ENCODE data around the gene PARVB. TPM values are rescaled to one million over a fixed set of nuclear protein-coding genes. Genes with fewer than 3 reads are reported as not detected.

The PARVB gene
- total and polyA plus RNA-seq, 10 of the 15 experiments (the other 5 are each of a cell fraction or from before 2014, with no cell fraction given): 5.2 to 264 (median 76.0) TPM

GRCh38 chr22:43996170-43996980 lies 27.7 kb upstream of the PARVB start:
- BruUV-seq (replicated peaks): no TSS peak
- intact Hi-C loops (cut with micrococcal nuclease; ENCODE audit: unreplicated experiment) (no loop called here), in situ Hi-C loops (cut with MboI) (loop anchor here (5.0 kb wide), 2 partner anchors 91 to 626 kb away; no protein-coding TSS in a partner anchor)
- no peaks in the 10 kb centered on the region for H4K20me1 ChIP-seq (ENCODE audit: control insufficient read depth, insufficient read depth)
- WGBS (ENCODE audit: insufficient coverage, insufficient replicate concordance, low lambda C conversion rate, missing lambda C conversion rate): 14% methylated on average over 45 of the region's 45 CpGs
- POLR2A ChIA-PET: interaction anchor here (0.7 to 4.3 kb wide), 3 partner anchors 24 to 32 kb away, joined by 3 to 23 read pairs (median 3); partner anchors contain the start of gene PARVB
- RAD21 ChIA-PET (ENCODE audit: unreplicated experiment): interaction anchor here (0.9 to 7.5 kb wide), 3 partner anchors 72 to 184 kb away, joined by 3 to 185 read pairs (median 6); partner anchors contain the start of gene PARVG
- H3K9me3 ChIP-seq (replicated peaks; ENCODE audit: control insufficient read depth, insufficient read depth, low read length): no peaks in the 10 kb centered on the region
- no peaks in the 10 kb centered on the region for H3K27me3 ChIP-seq (replicated peaks in 1 of 2; ENCODE audit: control insufficient read depth in 2 of 2, insufficient read depth in 2 of 2, low read length in 1 of 2)
- peak overlapping the region; percentile 78 for H3K27ac ChIP-seq (ENCODE audit: control insufficient read depth, insufficient read depth)
- peak; percentile 94 for ATAC-seq
- peak; percentile 94 for FAIRE-seq
- H2AFZ ChIP-seq (ENCODE audit: control insufficient read depth, low read depth, low read length): peak overlapping the region; percentile 48
- CTCF ChIA-PET: interaction anchor here (0.9 to 11.6 kb wide), 7 partner anchors 28 to 629 kb away, joined by 4 to 499 read pairs (median 5); partner anchors contain the start of gene PARVB
- peak overlapping the region; percentile 75 for H3K4me3 ChIP-seq
- SMC1A ChIA-PET (ENCODE audit: uncharacterized antibody, unreplicated experiment): interaction anchor here (0.9 to 5.1 kb wide), 4 partner anchors 13 to 88 kb away, joined by 3 to 282 read pairs (median 16); no protein-coding TSS in a partner anchor
- H3K36me3 ChIP-seq (ENCODE audit: control insufficient read depth in 2 of 2, insufficient read depth in 2 of 2, low read length in 1 of 2): peaks cover 12 to 20% of the 10 kb centered on the region in 2 experiments; a peak in 3 of 4 replicates
- peak overlapping the region; percentile 52 for H3K9ac ChIP-seq (ENCODE audit: control insufficient read depth, insufficient read depth, low read length)
- H3K79me2 ChIP-seq (ENCODE audit: control insufficient read depth, insufficient read depth, low read length): peaks cover 4% of the 10 kb centered on the region
- DNase-seq (ENCODE audit: low read depth, low spot score): peak; percentile 30
- H3K4me1 ChIP-seq (ENCODE audit: control insufficient read depth, insufficient read depth, low read length): peaks cover 15% of the 10 kb centered on the region
- peak overlapping the region; percentile 83 for H3K4me2 ChIP-seq (ENCODE audit: control insufficient read depth, insufficient read depth)
- TF ChIP-seq PBX3 (IDR thresholded peaks at IDR 0.05; ENCODE audit: insufficient replicate concordance, low read depth, low read length) (no peak), RAD51 (IDR thresholded peaks at IDR 0.05) (no peak), ATF7 (IDR thresholded peaks at IDR 0.05; ENCODE audit: low read depth) (no peak), PML (IDR thresholded peaks at IDR 0.05; ENCODE audit: low read length) (no peak), KAT2A (conservative IDR thresholded peaks at IDR 0.05; ENCODE audit: control insufficient read depth, low read depth, low read length) (no peak), GABPA (IDR thresholded peaks at IDR 0.05; ENCODE audit: low read depth) (0 out of 2 replicates have a peak, but pooled peaks have one; percentile 29), FOS (IDR thresholded peaks at IDR 0.05; ENCODE audit: borderline replicate concordance, extremely low read depth, insufficient read length) (no peak), BHLHE40 (IDR thresholded peaks at IDR 0.05; ENCODE audit: borderline replicate concordance in 1 of 2, low read depth in 2 of 2, low read length in 1 of 2) (peak in 1 of 2 experiments; percentile 0; a peak in 1 of 4 replicates), RBBP5 (conservative IDR thresholded peaks at IDR 0.05) (no peak), ESRRA (IDR thresholded peaks at IDR 0.05; ENCODE audit: low read length) (no peak), EED (IDR thresholded peaks at IDR 0.05; ENCODE audit: low read depth) (peak; percentile 60; the same call in 1 of the 2 replicates), PAX5 (IDR thresholded peaks at IDR 0.05; ENCODE audit: borderline replicate concordance, low read depth, low read length) (peak; percentile 52; the same call in 1 of the 2 replicates), USF2 (IDR thresholded peaks at IDR 0.05; ENCODE audit: borderline replicate concordance, low read depth, low read length) (no peak), ZBTB33 (IDR thresholded peaks at IDR 0.05) (no peak), ETV6 (conservative IDR thresholded peaks at IDR 0.05 in 1 of 2, IDR thresholded peaks at IDR 0.05 in 1 of 2; ENCODE audit: borderline replicate concordance in 1 of 2, low read depth in 1 of 2) (peak in 1 of 2 experiments; percentile 83; a peak in 2 of 4 replicates), IKZF1 (conservative IDR thresholded peaks at IDR 0.05) (peak; percentile 70; the same call in 1 of the 2 replicates), MTA2 (IDR thresholded peaks at IDR 0.05; ENCODE audit: low read depth) (no peak), POLR2AphosphoS5 (IDR thresholded peaks at IDR 0.05; ENCODE audit: low read length) (peak; percentile 47; the same call in 1 of the 2 replicates)

All from GM12878 (cell line).